Activated T-helper 2 cell treated with anti-CD3 and anti-CD28 coated beads, Interferon-gamma antibody, Interleukin-2, Interleukin-4, amounts not matched to agents 10 μg/mL and 5 μg/mL and 100 μg/mL, durations not matched to agents 14 hours and 24 hours and 36 hours (primary cell): ENCODE measurements around the gene SLC16A2. TPM values are rescaled to one million over a fixed set of nuclear protein-coding genes. Genes with fewer than 3 reads are reported as not detected.
"Not testable (repeated sequence)": the region's sequence is repeated elsewhere in the genome, so short reads cannot be mapped to it uniquely, and the experiment has no call there.

Experiments
- DNase-seq: peaks from one replicate; pipeline ENCODE4 v3.0.0; 2021; ENCODE audit warnings: low spot score
- H3K27ac Mint-ChIP-seq: one replicate; pipeline ENCODE4 v1.8.0; 2021; ENCODE audit warnings: mixed read lengths
- H3K27me3 Mint-ChIP-seq: one replicate; pipeline ENCODE4 v1.8.0; 2021; ENCODE audit warnings: low read depth, mixed read lengths
- H3K36me3 Mint-ChIP-seq: one replicate; pipeline ENCODE4 v1.8.0; 2021; ENCODE audit warnings: low read depth, mixed read lengths
- H3K4me1 Mint-ChIP-seq: one replicate; pipeline ENCODE4 v1.8.0; 2021; ENCODE audit warnings: low read depth, mixed read lengths
- H3K4me3 Mint-ChIP-seq: one replicate; pipeline ENCODE4 v1.8.0; 2021; ENCODE audit warnings: low read depth, mild to moderate bottlenecking, moderate library complexity, mixed read lengths
- H3K9me3 Mint-ChIP-seq: one replicate; pipeline ENCODE4 v1.8.0; 2021; ENCODE audit warnings: mixed read lengths
- intact Hi-C: fragments of 100-400 bp; cut with micrococcal nuclease; formaldehyde crosslinking; loops from one replicate; pipeline ENCODE4 v1.15.1; 2023
- total RNA-seq: library from RNA; stranded (reverse); gene quantifications from 2 replicates; pipeline ENCODE4 v1.2.3, GENCODE V29; 2022

SLC16A2 gene
- total RNA-seq, 1 donor from 2014 or later: 1.1 TPM

GRCh38 chrX:74450803-74451449, 29.6 kb downstream of the SLC16A2 start:
- Mint-ChIP-seq H3K27me3 (no peaks in the 10 kb centered on the region), H3K27ac (peak overlapping the region; percentile 80), H3K9me3 (no peaks in the 10 kb centered on the region), H3K4me1 (peaks cover 18% of the 10 kb centered on the region), H3K36me3 (no peaks in the 10 kb centered on the region), H3K4me3 (no peak overlapping the region)
- intact Hi-C loops: loop anchor here (1.0 to 2.0 kb wide), 3 partner anchors 83 to 163 kb away; partner anchors contain the start of gene RLIM
- DNase-seq: no peak

- H3K36me3 Mint-ChIP-seq: no peaks in the 10 kb centered on the region
- no peaks in the 10 kb centered on the region for H3K9me3 Mint-ChIP-seq
- peak overlapping the region; percentile 80 for H3K27ac Mint-ChIP-seq
- H3K27me3 Mint-ChIP-seq: no peaks in the 10 kb centered on the region
- H3K4me1 Mint-ChIP-seq: peaks cover 18% of the 10 kb centered on the region
- intact Hi-C loops: loop anchor here (1.0 to 2.0 kb wide), 3 partner anchors 83 to 163 kb away; partner anchors contain the start of gene RLIM
- DNase-seq: no peak
- no peak overlapping the region for H3K4me3 Mint-ChIP-seq
These were observed 30.3 kb downstream of the SLC16A2 start for GRCh38 chrX:74451450-74452198.

DNA sequence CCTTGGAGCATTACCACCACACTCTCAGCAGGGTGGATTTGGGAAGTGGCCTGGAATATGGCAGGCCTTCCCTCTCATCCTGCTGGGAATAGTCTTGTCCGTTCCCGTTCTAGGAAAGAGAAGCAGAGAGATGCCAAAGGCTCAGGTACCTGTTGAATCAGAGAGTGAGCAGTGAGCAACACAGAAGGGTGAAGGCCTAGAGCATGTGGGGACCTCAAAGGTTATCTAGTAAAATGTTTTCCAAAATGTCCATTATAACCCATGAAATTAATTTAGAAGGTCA, 30.8 kb downstream of the SLC16A2 start:
- DNase-seq: no peak
- no peaks in the 10 kb centered on the region for H3K27me3 Mint-ChIP-seq
- H3K4me3 Mint-ChIP-seq: no peak overlapping the region
- H3K36me3 Mint-ChIP-seq: no peaks in the 10 kb centered on the region
- peaks cover 18% of the 10 kb centered on the region for H3K4me1 Mint-ChIP-seq
- intact Hi-C loops: no loop called here
- no peak overlapping the region for H3K27ac Mint-ChIP-seq
- no peaks in the 10 kb centered on the region for H3K9me3 Mint-ChIP-seq

DNA sequence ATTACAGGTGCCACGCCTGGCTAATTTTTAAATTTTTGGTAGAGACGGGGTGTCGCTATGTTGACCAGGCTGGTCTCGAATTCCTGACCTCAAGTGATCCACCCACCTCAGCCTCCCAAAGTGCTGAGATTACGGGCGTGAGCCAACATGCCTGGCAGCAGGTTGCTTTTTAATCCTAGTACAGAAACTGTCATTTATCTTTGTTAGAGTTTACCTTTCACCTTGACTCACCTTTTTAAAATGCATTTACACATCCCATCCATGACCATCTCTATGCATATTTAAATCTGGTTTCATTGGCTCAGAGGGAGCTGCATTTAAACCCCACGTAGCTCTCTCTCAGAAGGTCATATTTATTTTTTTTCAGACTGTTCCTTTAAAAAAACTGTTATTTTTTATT, 31.9 kb downstream of the SLC16A2 start:
- no peak overlapping the region for H3K27ac Mint-ChIP-seq
- no peak for DNase-seq
- intact Hi-C loops: no loop called here

GRCh38 chrX:74454233-74454632, 32.9 kb downstream of the SLC16A2 start:
- H3K4me1 Mint-ChIP-seq: peaks cover 18% of the 10 kb centered on the region
- H3K27me3 Mint-ChIP-seq, H3K9me3 Mint-ChIP-seq, DNase-seq, H3K36me3 Mint-ChIP-seq, H3K27ac Mint-ChIP-seq, intact Hi-C loops, H3K4me3 Mint-ChIP-seq: not testable (repeated sequence)

More for the DNA sequence above, 31.9 kb downstream of the SLC16A2 start:
- Mint-ChIP-seq H3K4me1 (peaks cover 18% of the 10 kb centered on the region), H3K36me3 (no peaks in the 10 kb centered on the region), H3K27me3 (no peaks in the 10 kb centered on the region), H3K4me3 (no peak overlapping the region), H3K9me3 (no peaks in the 10 kb centered on the region)

DNA sequence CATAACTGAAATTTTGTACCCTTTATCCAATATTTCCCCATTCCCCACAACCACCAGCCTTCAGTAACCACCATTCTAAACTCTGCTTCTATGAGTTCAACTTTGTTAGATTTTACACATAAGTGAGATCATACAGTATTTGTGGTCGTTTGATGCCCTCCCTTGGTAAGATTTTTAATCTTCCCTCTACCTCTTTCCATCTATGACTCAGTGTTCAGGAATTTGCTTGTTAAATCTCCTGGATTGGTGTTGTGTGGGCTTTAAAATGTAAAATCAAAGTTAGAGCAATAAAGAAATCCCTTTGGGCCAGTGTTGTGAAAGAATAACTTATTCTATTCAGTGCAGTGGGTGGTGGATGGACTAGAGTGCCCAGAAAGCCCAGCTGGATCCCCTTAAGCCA, 37.4 kb downstream of the SLC16A2 start:
- Mint-ChIP-seq H3K27me3 (no peaks in the 10 kb centered on the region), H3K36me3 (no peaks in the 10 kb centered on the region), H3K27ac (no peak overlapping the region), H3K4me1 (no peaks in the 10 kb centered on the region), H3K9me3 (no peaks in the 10 kb centered on the region), H3K4me3 (no peak overlapping the region)
- no peak for DNase-seq
- intact Hi-C loops: loop anchor here (5.0 kb wide), 1 partner anchor 76 kb away; no protein-coding TSS in a partner anchor

GRCh38 chrX:74461384-74461783, 40.1 kb downstream of the SLC16A2 start:
- no peak for DNase-seq
- Mint-ChIP-seq H3K4me3 (no peak overlapping the region), H3K9me3 (no peaks in the 10 kb centered on the region), H3K4me1 (no peaks in the 10 kb centered on the region), H3K27ac (no peak overlapping the region), H3K36me3 (no peaks in the 10 kb centered on the region), H3K27me3 (no peaks in the 10 kb centered on the region)
- intact Hi-C loops: no loop called here

DNA sequence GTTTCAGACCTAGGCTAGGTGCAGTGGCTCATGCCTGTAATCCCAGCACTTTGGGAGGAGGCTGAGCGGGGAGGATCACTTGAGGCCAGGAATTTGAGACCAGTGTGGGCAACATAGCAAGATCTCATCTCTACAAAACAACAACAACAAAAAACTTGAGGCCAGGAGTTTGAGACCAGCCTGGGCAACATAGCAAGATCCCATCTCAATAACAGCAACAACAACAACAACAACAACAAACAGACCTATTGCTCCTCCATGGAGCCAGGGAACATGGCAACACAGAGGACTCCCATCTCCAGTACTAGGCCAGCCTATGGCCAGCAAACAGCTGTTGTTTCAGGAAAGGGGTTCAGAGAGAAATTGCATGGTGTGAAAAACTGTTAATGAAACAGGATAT, 43.4 kb downstream of the SLC16A2 start:
- intact Hi-C loops: no loop called here
- H3K9me3 Mint-ChIP-seq: no peaks in the 10 kb centered on the region
- DNase-seq: no peak
- H3K4me3 Mint-ChIP-seq: no peak overlapping the region
- no peaks in the 10 kb centered on the region for H3K4me1 Mint-ChIP-seq
- no peak overlapping the region for H3K27ac Mint-ChIP-seq
- no peaks in the 10 kb centered on the region for H3K27me3 Mint-ChIP-seq
- no peaks in the 10 kb centered on the region for H3K36me3 Mint-ChIP-seq

GRCh38 chrX:74465424-74465823, 44.1 kb downstream of the SLC16A2 start:
- H3K27ac Mint-ChIP-seq: no peak overlapping the region
- intact Hi-C loops: no loop called here
- DNase-seq: no peak
- no peaks in the 10 kb centered on the region for H3K9me3 Mint-ChIP-seq
- H3K4me3 Mint-ChIP-seq: no peak overlapping the region
- H3K27me3 Mint-ChIP-seq: no peaks in the 10 kb centered on the region
- H3K36me3 Mint-ChIP-seq: no peaks in the 10 kb centered on the region
- H3K4me1 Mint-ChIP-seq: no peaks in the 10 kb centered on the region

DNA sequence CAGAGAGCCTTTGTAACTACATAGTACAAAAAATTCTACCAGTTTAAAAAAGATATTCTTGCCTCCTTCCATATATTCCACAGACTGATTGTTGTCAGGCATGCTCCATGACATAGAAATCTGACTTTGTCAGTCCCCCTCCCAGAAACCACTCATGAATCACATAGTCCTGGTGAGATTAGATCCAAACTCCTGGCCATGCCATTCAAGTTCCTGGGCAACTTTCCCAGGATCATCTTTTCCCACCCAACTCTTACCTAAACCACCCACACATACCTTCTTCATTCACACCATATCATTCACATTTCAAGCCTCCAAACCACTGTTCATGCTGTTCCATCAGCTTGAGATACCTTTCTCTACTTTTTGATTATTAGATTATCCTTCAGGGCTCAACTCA, 46.4 kb downstream of the SLC16A2 start:
- Mint-ChIP-seq H3K4me3 (no peak overlapping the region), H3K36me3 (no peaks in the 10 kb centered on the region), H3K4me1 (no peaks in the 10 kb centered on the region), H3K27ac (no peak overlapping the region), H3K27me3 (no peaks in the 10 kb centered on the region), H3K9me3 (no peaks in the 10 kb centered on the region)
- intact Hi-C loops: no loop called here
- DNase-seq: no peak

DNA sequence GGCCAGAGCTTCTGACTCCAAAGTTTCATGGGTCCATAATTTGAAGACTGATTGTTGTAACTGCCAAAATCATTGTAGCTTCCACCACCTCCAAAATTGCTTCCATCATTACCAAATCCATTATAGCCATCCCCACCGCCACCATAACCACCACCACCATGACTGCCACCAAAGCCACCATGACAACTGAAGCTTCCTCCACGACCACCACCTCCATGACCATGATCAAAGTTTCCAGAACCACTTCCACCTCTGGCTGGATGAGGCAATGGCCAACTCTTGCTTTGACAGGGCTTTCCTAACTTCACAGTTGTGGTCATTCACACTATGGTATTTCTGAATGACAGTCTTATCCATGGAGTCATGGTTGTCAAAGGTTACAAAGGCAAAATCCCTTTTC, 51.8 kb downstream of the SLC16A2 start:
- intact Hi-C loops, H3K9me3 Mint-ChIP-seq: not testable (repeated sequence)

DNA sequence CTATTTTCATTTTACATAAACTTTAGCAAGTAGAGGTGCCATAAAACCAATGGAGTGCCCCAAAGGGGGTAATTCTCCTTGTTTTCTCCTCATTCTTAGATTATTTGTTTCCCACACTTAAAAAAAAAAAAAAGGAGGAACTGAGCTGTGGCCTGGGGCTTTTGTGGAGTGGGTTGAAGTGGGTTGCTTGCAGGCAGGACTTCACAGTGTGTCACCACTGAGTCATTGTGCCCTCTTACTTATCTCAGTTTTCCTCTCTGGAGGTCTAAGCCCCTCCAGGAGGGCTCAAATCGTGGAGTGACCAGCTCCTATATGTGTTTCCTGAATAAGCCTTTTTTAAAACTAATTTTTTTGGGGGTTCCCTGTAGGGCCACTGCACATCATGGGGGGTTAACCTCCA, 69.0 kb downstream of the SLC16A2 start:
- Mint-ChIP-seq H3K36me3 (no peaks in the 10 kb centered on the region), H3K27ac (no peak overlapping the region), H3K27me3 (no peaks in the 10 kb centered on the region), H3K4me1 (no peaks in the 10 kb centered on the region), H3K9me3 (no peaks in the 10 kb centered on the region), H3K4me3 (no peak overlapping the region)
- intact Hi-C loops: no loop called here
- no peak for DNase-seq

More for the DNA sequence above, 51.8 kb downstream of the SLC16A2 start:
- H3K27ac Mint-ChIP-seq, DNase-seq, H3K4me3 Mint-ChIP-seq, H3K36me3 Mint-ChIP-seq, H3K4me1 Mint-ChIP-seq, H3K27me3 Mint-ChIP-seq: not testable (repeated sequence)

GRCh38 chrX:74492720-74493201, 71.5 kb downstream of the SLC16A2 start:
- no peak overlapping the region for H3K4me3 Mint-ChIP-seq
- no peak for DNase-seq
- intact Hi-C loops: loop anchor here (2.0 kb wide), 1 partner anchor 58 kb away; no protein-coding TSS in a partner anchor
- H3K9me3 Mint-ChIP-seq: no peaks in the 10 kb centered on the region
- no peaks in the 10 kb centered on the region for H3K27me3 Mint-ChIP-seq
- no peak overlapping the region for H3K27ac Mint-ChIP-seq
- no peaks in the 10 kb centered on the region for H3K36me3 Mint-ChIP-seq
- no peaks in the 10 kb centered on the region for H3K4me1 Mint-ChIP-seq
